Neural progenitor cell (in vitro differentiated cells): ENCODE results near the gene CSGALNACT2.

Experiments
- EZH2 ChIP-seq: fragments of 200-600 bp; sonication (generic); IDR thresholded peaks from 2 replicates; pipeline ENCODE4 v1.6.1; 2017; ENCODE audit warnings: antibody characterized with exemption, mild to moderate bottlenecking, moderate library complexity
- EZH2phosphoT487 ChIP-seq: fragments of 200-600 bp; sonication (generic); IDR thresholded peaks from 2 replicates; pipeline ENCODE4 v1.6.1; 2017; ENCODE audit warnings: antibody characterized with exemption
- TF ChIP-seq, protein P1 (sequence below): fragments of 200-600 bp; sonication (generic); IDR thresholded peaks from 2 replicates; pipeline ENCODE4 v1.5.1; 2017; ENCODE audit warnings: antibody characterized with exemption, mild to moderate bottlenecking

- TF ChIP-seq, protein P1, sequence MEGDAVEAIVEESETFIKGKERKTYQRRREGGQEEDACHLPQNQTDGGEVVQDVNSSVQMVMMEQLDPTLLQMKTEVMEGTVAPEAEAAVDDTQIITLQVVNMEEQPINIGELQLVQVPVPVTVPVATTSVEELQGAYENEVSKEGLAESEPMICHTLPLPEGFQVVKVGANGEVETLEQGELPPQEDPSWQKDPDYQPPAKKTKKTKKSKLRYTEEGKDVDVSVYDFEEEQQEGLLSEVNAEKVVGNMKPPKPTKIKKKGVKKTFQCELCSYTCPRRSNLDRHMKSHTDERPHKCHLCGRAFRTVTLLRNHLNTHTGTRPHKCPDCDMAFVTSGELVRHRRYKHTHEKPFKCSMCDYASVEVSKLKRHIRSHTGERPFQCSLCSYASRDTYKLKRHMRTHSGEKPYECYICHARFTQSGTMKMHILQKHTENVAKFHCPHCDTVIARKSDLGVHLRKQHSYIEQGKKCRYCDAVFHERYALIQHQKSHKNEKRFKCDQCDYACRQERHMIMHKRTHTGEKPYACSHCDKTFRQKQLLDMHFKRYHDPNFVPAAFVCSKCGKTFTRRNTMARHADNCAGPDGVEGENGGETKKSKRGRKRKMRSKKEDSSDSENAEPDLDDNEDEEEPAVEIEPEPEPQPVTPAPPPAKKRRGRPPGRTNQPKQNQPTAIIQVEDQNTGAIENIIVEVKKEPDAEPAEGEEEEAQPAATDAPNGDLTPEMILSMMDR = no peak
- TF ChIP-seq EZH2 = no peak
- TF ChIP-seq EZH2phosphoT487 = no peak
Observed at GRCh38 chr10:43181146-43181545, 42.9 kb downstream of the CSGALNACT2 start.
